Fibroblast of villous mesenchyme (primary cell): ENCODE measurements around the gene PAFAH1B1. TPM values are rescaled to one million over a fixed set of nuclear protein-coding genes. Genes with fewer than 3 reads are reported as not detected.
A peak's percentile ranks its signal among the peaks of the same experiment; 100 is the strongest.
"Not testable (repeated sequence)": the region's sequence is repeated elsewhere in the genome, so short reads cannot be mapped to it uniquely, and the experiment has no call there.

Source experiments
- DNase-seq: peaks from one replicate; pipeline ENCODE4 v3.0.0-alpha.2; 2010; ENCODE audit warnings: low read depth
- H3K4me3 ChIP-seq: 2 replicates; pipeline ENCODE4 v1.5.1; 2011; ENCODE audit warnings: low read depth, mild to moderate bottlenecking, low read length
- total RNA-seq: library from RNA; depleted of rRNA; stranded (reverse); fragments of >200 nt; gene quantifications from 2 replicates; pipeline ENCODE4 v1.2.3, GENCODE V29; 2012
- TF ChIP-seq, protein P1 (sequence below): IDR thresholded peaks from 2 replicates; pipeline ENCODE4 v1.5.1; 2012; ENCODE audit warnings: low read depth, mild to moderate bottlenecking, low read length; ENCODE audit not compliant: insufficient read depth

PAFAH1B1 gene
- total RNA-seq, result 101 and 141 TPM in 2 replicates

DNA sequence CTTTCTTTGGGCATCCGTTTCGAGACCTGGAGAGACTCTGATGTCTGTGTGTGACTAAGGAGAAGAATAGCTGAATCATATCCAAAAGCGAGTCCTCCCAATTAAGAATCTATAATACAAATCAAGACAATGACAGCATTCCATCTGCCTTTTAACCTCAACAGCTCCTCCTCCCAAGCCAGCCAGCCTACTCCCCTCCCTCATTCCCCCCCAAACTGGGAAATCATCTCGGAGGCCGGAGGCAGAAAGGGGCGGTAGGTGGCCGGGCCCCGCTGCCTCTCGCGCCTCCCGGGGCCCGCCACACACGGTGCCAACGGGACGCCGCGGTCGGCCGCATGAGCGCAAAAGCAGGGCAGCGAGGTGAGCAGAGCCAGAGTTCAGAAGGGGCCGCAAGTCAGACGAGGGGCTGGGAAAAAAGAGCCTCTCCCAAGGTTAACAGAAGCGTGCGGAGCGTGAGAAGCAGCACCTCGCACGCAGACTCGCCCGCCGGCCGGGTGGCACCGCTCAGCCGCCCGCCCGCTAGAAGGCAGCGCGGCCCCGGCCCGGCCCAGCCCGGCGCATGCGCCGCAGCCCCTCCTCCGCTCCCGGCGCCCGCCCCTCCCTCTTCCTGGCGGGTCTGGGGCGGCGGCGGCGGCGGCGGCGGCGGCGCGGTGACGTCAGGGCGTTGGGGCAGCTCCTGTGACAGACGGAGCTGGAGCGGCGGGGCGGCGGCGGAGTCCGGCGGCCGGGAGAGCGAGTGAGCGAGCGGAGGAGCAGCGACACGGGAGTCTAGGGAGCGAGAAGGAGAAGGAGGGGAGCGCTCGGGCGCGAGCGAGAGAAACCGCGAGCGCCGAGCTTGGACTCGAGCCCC, at the start of gene PAFAH1B1:
Gene PAFAH1B1 (plus strand): TSS at position 684 of the 850 bp plus-strand sequence. CDS start 44,635 bp downstream, outside the sequence.
- peak within 1 kb of the TSS; percentile 89 for H3K4me3 ChIP-seq
- DNase-seq, result peak; percentile 92
- TF ChIP-seq, protein P1, sequence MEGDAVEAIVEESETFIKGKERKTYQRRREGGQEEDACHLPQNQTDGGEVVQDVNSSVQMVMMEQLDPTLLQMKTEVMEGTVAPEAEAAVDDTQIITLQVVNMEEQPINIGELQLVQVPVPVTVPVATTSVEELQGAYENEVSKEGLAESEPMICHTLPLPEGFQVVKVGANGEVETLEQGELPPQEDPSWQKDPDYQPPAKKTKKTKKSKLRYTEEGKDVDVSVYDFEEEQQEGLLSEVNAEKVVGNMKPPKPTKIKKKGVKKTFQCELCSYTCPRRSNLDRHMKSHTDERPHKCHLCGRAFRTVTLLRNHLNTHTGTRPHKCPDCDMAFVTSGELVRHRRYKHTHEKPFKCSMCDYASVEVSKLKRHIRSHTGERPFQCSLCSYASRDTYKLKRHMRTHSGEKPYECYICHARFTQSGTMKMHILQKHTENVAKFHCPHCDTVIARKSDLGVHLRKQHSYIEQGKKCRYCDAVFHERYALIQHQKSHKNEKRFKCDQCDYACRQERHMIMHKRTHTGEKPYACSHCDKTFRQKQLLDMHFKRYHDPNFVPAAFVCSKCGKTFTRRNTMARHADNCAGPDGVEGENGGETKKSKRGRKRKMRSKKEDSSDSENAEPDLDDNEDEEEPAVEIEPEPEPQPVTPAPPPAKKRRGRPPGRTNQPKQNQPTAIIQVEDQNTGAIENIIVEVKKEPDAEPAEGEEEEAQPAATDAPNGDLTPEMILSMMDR, result no peak

- H3K4me3 ChIP-seq, result no peak overlapping the region
- no peak for DNase-seq
- TF ChIP-seq, protein P1, result no peak
Measured at GRCh38 chr17:2545393-2545792, 48.1 kb upstream of the PAFAH1B1 start.

DNA sequence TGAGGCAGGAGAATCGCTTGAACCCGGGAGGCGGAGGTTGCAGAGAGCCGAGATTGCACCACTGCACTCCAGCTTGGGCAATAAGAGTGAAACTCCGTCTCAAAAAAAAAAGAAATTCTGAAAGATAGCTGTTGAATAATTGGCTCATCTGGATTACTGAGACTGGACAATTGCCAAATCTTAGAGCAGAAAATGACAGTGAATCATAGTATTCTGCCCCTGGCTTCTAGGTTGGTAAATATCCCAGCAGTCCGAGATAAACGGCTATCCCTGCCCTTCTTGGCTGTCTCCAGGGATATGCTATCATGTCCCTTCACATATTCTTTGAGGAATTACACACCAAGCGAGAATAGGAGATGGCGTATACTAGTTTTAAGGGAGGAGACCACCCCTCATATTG, 46.3 kb upstream of the PAFAH1B1 start:
- DNase-seq, result peak; percentile 36
- TF ChIP-seq, protein P1, result no peak
- no peak overlapping the region for H3K4me3 ChIP-seq

DNA sequence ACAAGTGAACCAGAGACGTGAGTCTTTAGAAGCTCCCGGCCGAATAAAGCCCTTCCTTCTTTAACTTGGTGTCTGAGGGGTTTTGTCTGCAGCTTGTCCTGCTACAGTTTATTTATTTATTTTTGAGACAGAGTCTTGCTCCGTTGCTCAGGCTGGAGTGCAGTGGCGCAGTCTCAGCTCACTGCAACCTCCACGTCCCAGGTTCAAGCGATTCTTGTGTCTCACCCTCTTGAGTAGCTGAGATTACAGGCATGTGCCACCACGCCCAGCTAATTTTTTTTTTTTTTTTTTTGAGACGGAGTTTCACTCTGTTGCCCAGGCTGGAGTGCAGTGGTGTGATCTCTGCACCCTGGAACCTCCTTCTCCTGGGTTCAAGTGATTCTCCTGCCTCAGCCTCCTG, 45.4 kb upstream of the PAFAH1B1 start:
- not testable (repeated sequence) for H3K4me3 ChIP-seq, DNase-seq

DNA sequence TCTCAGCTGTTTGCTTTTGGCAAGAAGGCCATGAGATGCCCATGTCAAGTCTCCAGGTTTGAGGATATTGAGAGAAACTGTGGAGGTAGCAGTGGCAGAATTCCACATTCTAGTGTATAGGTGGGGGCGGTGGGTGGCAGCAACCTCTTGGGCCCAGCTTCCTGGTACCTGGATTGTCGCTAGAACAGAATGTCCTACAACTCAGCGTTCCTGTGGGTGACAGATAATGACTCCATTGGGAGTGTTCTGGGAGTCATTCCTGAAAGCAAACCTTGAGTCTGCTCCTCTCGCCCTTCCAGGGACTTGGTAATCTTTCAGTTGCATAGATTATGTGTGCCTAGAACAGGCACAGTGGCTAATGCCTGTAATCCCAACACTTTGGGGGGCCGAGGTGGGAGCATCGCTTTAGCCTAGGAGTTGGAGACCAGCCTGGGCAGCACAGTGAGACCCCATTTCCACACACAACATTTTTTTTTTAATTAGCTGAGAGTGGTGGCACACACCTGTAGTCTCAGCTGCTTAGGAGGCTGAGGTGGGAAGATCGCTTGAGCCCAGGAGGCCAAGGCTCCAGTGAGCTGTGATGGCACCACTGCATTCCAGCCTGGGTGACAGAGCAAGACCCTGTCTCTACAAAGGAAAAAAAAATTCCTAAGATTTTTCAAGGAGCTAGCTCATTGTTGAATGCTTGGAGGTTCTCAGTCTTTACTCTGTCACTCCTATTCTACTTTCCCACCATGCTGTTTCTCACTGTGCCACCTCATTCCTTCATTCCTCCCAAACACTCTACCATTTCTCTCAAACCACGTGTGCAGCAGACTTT, 43.9 kb upstream of the PAFAH1B1 start:
- no peak for DNase-seq
- no peak overlapping the region for H3K4me3 ChIP-seq
- TF ChIP-seq, protein P1, result no peak

GRCh38 chr17:2551493-2551892, 42.0 kb upstream of the PAFAH1B1 start:
- no peak for DNase-seq
- TF ChIP-seq, protein P1, result no peak
- no peak overlapping the region for H3K4me3 ChIP-seq

DNA sequence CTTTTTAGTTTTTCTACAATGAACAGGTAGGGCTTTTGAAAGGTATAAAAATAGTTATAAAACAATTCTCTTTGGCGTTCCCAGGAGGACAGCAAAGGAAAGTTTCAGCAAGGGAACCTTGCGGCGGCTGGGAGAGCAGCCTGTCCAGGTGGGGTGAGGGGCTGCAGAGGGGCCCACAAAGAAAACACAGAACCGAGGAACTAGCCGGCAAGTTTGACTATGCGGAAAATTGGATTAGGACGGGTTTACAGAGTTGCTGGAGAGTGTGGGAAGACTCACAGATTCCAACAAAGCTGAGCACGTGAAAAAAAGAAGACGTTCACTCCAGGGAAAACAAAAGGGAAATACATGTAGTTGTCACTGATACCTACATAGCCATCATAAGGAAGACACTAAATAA, 41.5 kb upstream of the PAFAH1B1 start:
- TF ChIP-seq, protein P1, result no peak
- no peak for DNase-seq
- no peak overlapping the region for H3K4me3 ChIP-seq
